CD4-positive, alpha-beta T cell treated with Interleukin-10 for 1 hour (primary cell): Measurements from ENCODE around the gene SLC47A2.

Experiments
- DNase-seq: peaks from one replicate; pipeline ENCODE4 v3.0.0-alpha.2; 2020

SLC47A2 gene

DNA sequence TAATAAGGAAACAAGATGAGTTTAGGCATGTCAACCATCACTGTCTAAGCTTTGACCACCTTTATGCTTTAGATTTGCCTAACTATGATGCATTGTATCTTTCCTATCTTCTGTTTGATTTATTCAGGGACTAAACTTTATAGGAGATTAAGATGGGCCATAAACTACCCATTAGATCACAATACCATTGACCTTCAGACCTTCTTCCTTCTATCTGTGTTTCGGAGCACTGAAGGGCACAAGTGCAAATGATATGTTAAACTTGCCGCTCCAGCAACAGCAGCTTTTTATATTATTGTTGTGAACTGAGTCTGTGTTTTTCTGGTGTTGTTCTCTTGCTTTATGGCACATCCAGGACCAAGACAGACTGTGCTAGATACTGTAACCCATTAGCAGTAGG, 84.5 kb downstream of the SLC47A2 start:
- no peak for DNase-seq

DNA sequence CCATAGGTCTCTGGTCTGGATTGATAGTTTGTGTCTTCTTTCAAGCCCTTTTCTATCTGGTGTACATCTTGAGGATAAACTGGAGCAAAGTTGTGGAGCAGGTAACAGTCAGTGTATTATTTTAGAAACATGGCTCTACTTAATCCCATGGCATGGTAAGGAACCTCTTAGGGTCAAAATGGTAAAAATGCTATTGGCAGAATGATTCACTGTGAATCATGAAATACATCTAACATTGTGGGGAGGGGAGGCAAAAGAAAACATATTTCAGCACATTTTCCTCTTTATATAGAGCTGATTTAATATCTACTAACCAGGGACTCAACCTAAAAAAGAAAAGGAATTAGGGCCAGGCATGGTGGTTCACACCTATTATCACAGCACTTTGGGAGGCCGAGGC, 85.7 kb downstream of the SLC47A2 start:
- no peak for DNase-seq

DNA sequence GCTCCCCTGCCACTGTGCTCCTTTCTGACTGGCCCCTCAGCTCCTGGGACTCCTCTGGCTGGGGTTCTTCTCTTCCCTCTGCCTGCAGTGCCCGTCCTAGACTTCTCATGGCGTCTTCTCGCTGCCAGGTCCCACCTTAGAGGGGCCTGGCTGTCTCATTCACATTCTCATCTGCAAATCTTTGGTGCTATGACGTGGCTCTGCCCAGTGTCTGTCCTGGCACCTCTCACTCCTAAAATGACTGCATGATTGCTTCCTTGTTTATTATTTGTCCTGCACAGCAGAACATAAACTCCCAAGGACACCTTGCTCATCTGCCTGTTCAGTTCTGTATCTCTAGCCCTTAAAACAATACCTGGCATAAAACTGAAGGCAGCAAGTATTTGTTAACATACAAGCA, 86.3 kb downstream of the SLC47A2 start:
- no peak for DNase-seq

DNA sequence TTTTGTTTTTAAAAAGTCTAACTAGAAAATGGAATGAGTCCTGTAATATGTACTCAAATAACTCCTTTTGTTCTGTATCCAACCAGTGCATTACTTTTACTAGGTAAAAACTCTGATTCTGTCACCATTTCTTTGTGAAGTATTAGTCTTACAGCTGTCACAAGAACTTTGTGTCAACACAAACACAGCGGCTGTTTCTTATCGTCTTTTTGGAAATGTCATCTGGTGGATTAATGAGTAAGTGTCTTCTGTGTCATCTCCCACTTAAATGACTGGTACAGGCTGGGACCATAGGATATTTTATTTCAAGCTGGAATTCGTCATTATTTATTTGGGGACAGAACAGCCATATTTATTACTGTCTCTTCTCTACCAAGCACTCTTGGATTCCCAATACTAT, 86.9 kb downstream of the SLC47A2 start:
- DNase-seq, result no peak
